Neural cell (in vitro differentiated cells): ENCODE results near the gene RARRES1. TPM values are rescaled to one million over a fixed set of nuclear protein-coding genes. Genes with fewer than 3 reads are reported as not detected.

Experiments
- H2AFZ ChIP-seq: fragments of 200-600, 300-800 bp; sonication (generic), shearing (Covaris generic); 2 replicates; pipeline ENCODE4 v1.6.0; 2014; ENCODE audit warnings: low read depth, mild to moderate bottlenecking, antibody characterized with exemption, low read length, moderate library complexity
- H3F3A ChIP-seq: fragments of 200-600 bp; shearing (Covaris generic); 2 replicates; pipeline ENCODE4 v1.6.1; 2016; ENCODE audit warnings: mild to moderate bottlenecking, moderate library complexity, mixed read lengths, antibody characterized with exemption, low read length; ENCODE audit not compliant: insufficient read depth, poor library complexity, severe bottlenecking
- H3K27ac ChIP-seq: fragments of 200-600, 300-800 bp; sonication (generic), shearing (Covaris generic); 2 replicates; pipeline ENCODE4 v1.5.1; 2014; ENCODE audit warnings: mild to moderate bottlenecking, low read length, moderate library complexity
- H3K27me3 ChIP-seq: fragments of 300-800, 200-600 bp; sonication (generic), shearing (Covaris generic); 2 replicates; pipeline ENCODE4 v1.6.0; 2014; ENCODE audit warnings: mild to moderate bottlenecking, low read depth, low read length, moderate library complexity; ENCODE audit not compliant: insufficient read depth
- H3K36me3 ChIP-seq: fragments of 300-800, 200-600 bp; sonication (generic), shearing (Covaris generic); 2 replicates; pipeline ENCODE4 v1.5.1; 2014; ENCODE audit warnings: mild to moderate bottlenecking, antibody characterized with exemption, low read length, moderate library complexity; ENCODE audit not compliant: insufficient read depth
- H3K4me2 ChIP-seq: fragments of 300-800, 200-600 bp; sonication (generic), shearing (Covaris generic); 2 replicates; pipeline ENCODE4 v1.6.0; 2014; ENCODE audit warnings: mild to moderate bottlenecking, low read length
- H3K4me3 ChIP-seq: fragments of 300-800, 200-600 bp; sonication (generic), shearing (Covaris generic); 2 replicates; pipeline ENCODE4 v1.5.1; 2014; ENCODE audit warnings: mild to moderate bottlenecking, low read length, moderate library complexity
- H3K79me2 ChIP-seq: fragments of 200-600 bp; shearing (Covaris generic); replicated peaks from 2 replicates; pipeline ENCODE4 v1.6.0; 2014; ENCODE audit warnings: mild to moderate bottlenecking, low read length, moderate library complexity; ENCODE audit not compliant: insufficient read depth
- H3K9ac ChIP-seq: fragments of 300-800, 200-600 bp; sonication (generic), shearing (Covaris generic); 2 replicates; pipeline ENCODE4 v1.6.1; 2016; ENCODE audit warnings: mild to moderate bottlenecking, low read length, mixed read lengths
- H3K9me2 ChIP-seq: fragments of 200-600 bp; shearing (Covaris generic); 2 replicates; pipeline ENCODE4 v1.6.1; 2016; ENCODE audit warnings: mild to moderate bottlenecking, low read length, mixed read lengths; ENCODE audit not compliant: insufficient read depth
- H3K9me3 ChIP-seq: fragments of 200-600, 300-800 bp; sonication (generic), shearing (Covaris generic); 2 replicates; pipeline ENCODE4 v1.6.1; 2016; ENCODE audit warnings: mild to moderate bottlenecking, mixed run types, low read length, moderate library complexity, mixed read lengths
- H4K20me1 ChIP-seq: fragments of 200-600 bp; shearing (Covaris generic); 2 replicates; pipeline ENCODE4 v1.6.1; 2016; ENCODE audit warnings: mild to moderate bottlenecking, mixed run types; ENCODE audit not compliant: insufficient read depth
- EP300 ChIP-seq: fragments of 450-650 bp; conservative IDR thresholded peaks from 2 replicates; pipeline ENCODE4 v1.6.1; 2014; ENCODE audit warnings: antibody characterized with exemption, mild to moderate bottlenecking, moderate library complexity; ENCODE audit not compliant: poor library complexity, severe bottlenecking
- EZH2 ChIP-seq: fragments of 200-600, 300-800 bp; shearing (Covaris generic), sonication (generic); IDR thresholded peaks from 2 replicates; pipeline ENCODE4 v1.6.1; 2014; ENCODE audit warnings: antibody characterized with exemption, low read length, borderline replicate concordance, mild to moderate bottlenecking; ENCODE audit not compliant: insufficient read depth, poor library complexity, severe bottlenecking
- MXI1 ChIP-seq: fragments of 450-650 bp; conservative IDR thresholded peaks from 2 replicates; pipeline ENCODE4 v1.6.1; 2014; ENCODE audit warnings: antibody characterized with exemption, mild to moderate bottlenecking; ENCODE audit not compliant: poor library complexity, severe bottlenecking
- POLR2AphosphoS5 ChIP-seq: IDR thresholded peaks from 2 replicates; pipeline ENCODE4 v1.6.1; 2012
- RAD21 ChIP-seq: fragments of 450-650 bp; conservative IDR thresholded peaks from 2 replicates; pipeline ENCODE4 v1.6.1; 2014; ENCODE audit warnings: antibody characterized with exemption, mild to moderate bottlenecking, moderate library complexity
- REST ChIP-seq: IDR thresholded peaks from 2 replicates; pipeline ENCODE4 v1.6.1; 2012; ENCODE audit warnings: borderline replicate concordance
- SMC3 ChIP-seq: fragments of 450-650 bp; conservative IDR thresholded peaks from 2 replicates; pipeline ENCODE4 v1.6.1; 2014; ENCODE audit warnings: antibody characterized with exemption, mild to moderate bottlenecking, moderate library complexity; ENCODE audit not compliant: poor library complexity
- TAF1 ChIP-seq: IDR thresholded peaks from 2 replicates; pipeline ENCODE4 v1.6.1; 2012; ENCODE audit warnings: low read depth
- polyA plus RNA-seq: library from polyadenylated mRNA; depleted of rRNA; stranded (reverse); fragments of >200 nt; gene quantifications from 2 replicates; pipeline ENCODE4 v1.2.3, GENCODE V29; 2014
- TF ChIP-seq, protein P1 (sequence below): fragments of 450-650 bp; IDR thresholded peaks from 2 replicates; pipeline ENCODE4 v1.5.1; 2014; ENCODE audit warnings: antibody characterized with exemption, mild to moderate bottlenecking, moderate library complexity; ENCODE audit not compliant: poor library complexity, severe bottlenecking

The RARRES1 gene
- polyA plus RNA-seq, 1 donor from 2014 or later: not detected

DNA sequence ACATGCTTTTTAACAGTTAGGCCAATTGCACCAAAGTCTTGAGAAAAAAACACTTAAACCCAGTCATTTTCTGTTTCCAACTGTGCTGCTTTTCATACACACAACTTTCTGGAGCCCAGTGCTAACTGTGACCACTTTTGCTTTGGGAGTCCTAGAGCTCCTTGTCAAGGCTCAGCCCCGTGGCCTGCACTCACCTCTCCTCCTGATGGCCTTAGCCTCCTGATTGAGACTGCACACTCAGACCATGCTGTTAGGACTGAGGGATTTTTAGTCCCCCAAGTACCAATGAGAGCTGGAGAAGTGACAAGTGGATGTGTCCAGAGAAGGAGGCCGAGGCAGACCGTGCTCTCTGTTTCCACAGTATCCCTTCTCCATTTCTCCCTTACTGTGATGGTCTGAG is 15.2 kb upstream of the RARRES1 start:
- H3K9me3 ChIP-seq: no peaks in the 10 kb centered on the region
- H3K4me3 ChIP-seq: no peak overlapping the region
- H3K9ac ChIP-seq: no peak overlapping the region
- H3K4me2 ChIP-seq: no peak overlapping the region
- H3K36me3 ChIP-seq: no peaks in the 10 kb centered on the region
- no peaks in the 10 kb centered on the region for H4K20me1 ChIP-seq
- no peaks in the 10 kb centered on the region for H3K27me3 ChIP-seq
- H3K79me2 ChIP-seq: no peaks in the 10 kb centered on the region
- H2AFZ ChIP-seq: no peak overlapping the region
- no peaks in the 10 kb centered on the region for H3F3A ChIP-seq
- no peak overlapping the region for H3K27ac ChIP-seq
- TF ChIP-seq RAD21 (no peak), SMC3 (no peak), MXI1 (no peak), EP300 (no peak), EZH2 (no peak), REST (no peak), TAF1 (no peak), POLR2AphosphoS5 (no peak)
- TF ChIP-seq, protein P1, sequence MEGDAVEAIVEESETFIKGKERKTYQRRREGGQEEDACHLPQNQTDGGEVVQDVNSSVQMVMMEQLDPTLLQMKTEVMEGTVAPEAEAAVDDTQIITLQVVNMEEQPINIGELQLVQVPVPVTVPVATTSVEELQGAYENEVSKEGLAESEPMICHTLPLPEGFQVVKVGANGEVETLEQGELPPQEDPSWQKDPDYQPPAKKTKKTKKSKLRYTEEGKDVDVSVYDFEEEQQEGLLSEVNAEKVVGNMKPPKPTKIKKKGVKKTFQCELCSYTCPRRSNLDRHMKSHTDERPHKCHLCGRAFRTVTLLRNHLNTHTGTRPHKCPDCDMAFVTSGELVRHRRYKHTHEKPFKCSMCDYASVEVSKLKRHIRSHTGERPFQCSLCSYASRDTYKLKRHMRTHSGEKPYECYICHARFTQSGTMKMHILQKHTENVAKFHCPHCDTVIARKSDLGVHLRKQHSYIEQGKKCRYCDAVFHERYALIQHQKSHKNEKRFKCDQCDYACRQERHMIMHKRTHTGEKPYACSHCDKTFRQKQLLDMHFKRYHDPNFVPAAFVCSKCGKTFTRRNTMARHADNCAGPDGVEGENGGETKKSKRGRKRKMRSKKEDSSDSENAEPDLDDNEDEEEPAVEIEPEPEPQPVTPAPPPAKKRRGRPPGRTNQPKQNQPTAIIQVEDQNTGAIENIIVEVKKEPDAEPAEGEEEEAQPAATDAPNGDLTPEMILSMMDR: no peak
- no peaks in the 10 kb centered on the region for H3K9me2 ChIP-seq

DNA sequence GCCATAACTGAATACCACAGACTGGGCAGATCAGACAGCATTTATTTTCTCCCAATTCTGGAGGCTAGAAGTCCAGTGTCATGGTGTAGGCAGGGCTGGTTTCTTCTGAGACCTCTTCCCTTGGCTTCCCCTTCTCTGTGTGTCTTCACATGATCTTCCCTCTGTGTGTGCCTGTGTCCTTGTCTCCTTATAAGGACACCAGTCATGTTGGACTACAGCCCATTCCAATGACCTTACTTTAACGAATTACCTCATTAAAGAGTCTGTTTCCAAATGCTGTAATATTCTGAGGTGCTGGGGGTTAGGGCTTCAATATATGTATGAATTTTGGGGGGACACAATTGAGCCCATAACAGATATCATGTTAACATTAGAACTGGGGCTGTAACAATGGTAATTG is 13.3 kb upstream of the RARRES1 start:
- Histone ChIP-seq H3K9ac (no peak overlapping the region), H3K79me2 (no peaks in the 10 kb centered on the region), H4K20me1 (no peaks in the 10 kb centered on the region), H3F3A (no peaks in the 10 kb centered on the region), H3K36me3 (no peaks in the 10 kb centered on the region), H3K4me3 (no peak overlapping the region), H3K27me3 (no peaks in the 10 kb centered on the region), H2AFZ (no peak overlapping the region), H3K9me3 (no peaks in the 10 kb centered on the region), H3K4me2 (no peak overlapping the region), H3K9me2 (no peaks in the 10 kb centered on the region), H3K27ac (no peak overlapping the region)
- TF ChIP-seq REST (no peak), SMC3 (no peak), EP300 (no peak), RAD21 (no peak)
